CD4-positive, alpha-beta T cell (primary cell): ENCODE data around the gene CDT1. TPM values are rescaled to one million over a fixed set of nuclear protein-coding genes. Genes with fewer than 3 reads are reported as not detected.

Source experiments
- ATAC-seq: fragments of 200-7000 bp; cut with Tn5 transposase; one replicate; pipeline ENCODE4 v1.10.0; 2022; ENCODE audit warnings: mild to moderate bottlenecking; ENCODE audit not compliant: poor library complexity
- CTCF ChIA-PET: fragments of 350-600 bp; sonication (Branson Sonifier 250); formaldehyde crosslinking; loops from one replicate; lab custom pipeline; 2021; ENCODE audit warnings: antibody characterized with exemption, inconsistent platforms; lab: Charles Lee
- POLR2A ChIA-PET: fragments of 350-600 bp; sonication (Branson Sonifier 250); formaldehyde crosslinking; loops from one replicate; lab custom pipeline; 2021; ENCODE audit warnings: antibody characterized with exemption, inconsistent platforms; lab: Charles Lee
- DNase-seq, 14 experiments: peaks; one replicate each; pipeline ENCODE4 v3.0.0-alpha.2; 2013 to 2020; ENCODE audit warnings: mixed read lengths in 2 of 14
- H3K27ac ChIP-seq, 2 donors: one replicate each; pipeline versions ENCODE4 v1.5.1 to v1.7.0; 2013; ENCODE audit warnings: low read length in 2 of 2, low read depth in 1 of 2, mild to moderate bottlenecking in 1 of 2
- H3K27me3 ChIP-seq, 2 experiments: 1 replicate in 1 of 2; 2 replicates in 1 of 2; pipeline versions ENCODE4 v1.6.1 to v1.7.0; 2013; ENCODE audit warnings: low read length in 2 of 2, control low read depth in 1 of 2, mild to moderate bottlenecking in 1 of 2, moderate library complexity in 1 of 2; ENCODE audit not compliant: insufficient read depth in 2 of 2, control insufficient read depth in 1 of 2
- H3K36me3 ChIP-seq: one replicate; pipeline ENCODE4 v1.6.1; 2013; ENCODE audit warnings: low read length, control low read depth; ENCODE audit not compliant: insufficient read depth
- H3K4me1 ChIP-seq: one replicate; pipeline ENCODE4 v1.6.1; 2013; ENCODE audit warnings: low read length, control low read depth; ENCODE audit not compliant: insufficient read depth
- H3K4me3 ChIP-seq: one replicate; pipeline ENCODE4 v1.5.1; 2013; ENCODE audit warnings: mild to moderate bottlenecking, low read length, moderate library complexity
- H3K9me3 ChIP-seq, 2 experiments: 1 replicate in 1 of 2; 2 replicates in 1 of 2; pipeline versions ENCODE4 v1.6.1 to v1.7.0; 2013; ENCODE audit warnings: low read length in 2 of 2, mild to moderate bottlenecking in 2 of 2, control low read depth in 1 of 2, moderate library complexity in 1 of 2; ENCODE audit not compliant: control insufficient read depth in 1 of 2, insufficient read depth in 1 of 2
- H3K27ac Mint-ChIP-seq: one replicate; pipeline ENCODE4 v1.8.0; 2020; ENCODE audit warnings: mixed read lengths
- H3K27me3 Mint-ChIP-seq: one replicate; pipeline ENCODE4 v1.8.0; 2021; ENCODE audit warnings: mixed read lengths
- H3K36me3 Mint-ChIP-seq: one replicate; pipeline ENCODE4 v1.8.0; 2021; ENCODE audit warnings: low read depth, mixed read lengths
- H3K4me1 Mint-ChIP-seq: one replicate; pipeline ENCODE4 v1.8.0; 2021; ENCODE audit warnings: low read depth, mixed read lengths
- H3K4me3 Mint-ChIP-seq: one replicate; pipeline ENCODE4 v1.8.0; 2020; ENCODE audit warnings: mild to moderate bottlenecking, mixed read lengths
- H3K9me3 Mint-ChIP-seq: one replicate; pipeline ENCODE4 v1.8.0; 2020; ENCODE audit warnings: mixed read lengths
- intact Hi-C, 2 experiments: fragments of 100-400 bp; cut with DNase I in 1 of 2; cut with micrococcal nuclease in 1 of 2; formaldehyde crosslinking; loops; one replicate each; pipeline versions ENCODE4 v1.15.1 to v1.9.0; 2023 to 2025; cut with DNase I, micrococcal nuclease
- total RNA-seq, 174 experiments: library from RNA in 2 of 174; stranded (reverse) in 2 of 174; gene quantifications; one replicate each; pipeline ENCODE4 v1.2.3 and lab custom pipeline; 2021 to 2026
- TF ChIP-seq, protein P1 (sequence below): fragments of 200-600 bp; IDR thresholded peaks from one replicate; pipeline ENCODE4 v1.8.0; 2022; ENCODE audit warnings: antibody characterized with exemption, mild to moderate bottlenecking

Gene CDT1
- total RNA-seq, 2 experiments from 2014 or later, result 0.47 to 1.0 TPM

DNA sequence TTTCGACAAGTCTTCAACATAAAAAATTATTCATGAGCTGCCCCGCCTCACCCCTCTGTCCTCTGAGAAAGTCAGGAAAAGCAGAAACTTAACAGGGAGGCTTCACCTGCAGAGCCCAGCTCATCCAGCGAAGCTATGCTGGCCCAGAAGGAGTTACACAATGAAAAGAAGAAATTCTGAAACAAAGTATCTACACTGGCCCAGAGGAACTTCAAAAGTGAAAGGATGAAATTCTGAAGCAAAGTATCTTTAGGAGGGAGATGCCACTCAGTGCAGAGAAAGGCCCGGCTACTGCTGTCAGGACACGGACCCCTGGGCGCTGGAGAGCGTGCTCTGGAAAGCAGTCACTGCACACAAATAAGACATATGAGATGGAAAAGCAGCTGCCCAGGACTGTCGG is 51.6 kb downstream of the CDT1 start:
- peak overlapping the region; percentile 42 for H3K27ac Mint-ChIP-seq
- TF ChIP-seq, protein P1, sequence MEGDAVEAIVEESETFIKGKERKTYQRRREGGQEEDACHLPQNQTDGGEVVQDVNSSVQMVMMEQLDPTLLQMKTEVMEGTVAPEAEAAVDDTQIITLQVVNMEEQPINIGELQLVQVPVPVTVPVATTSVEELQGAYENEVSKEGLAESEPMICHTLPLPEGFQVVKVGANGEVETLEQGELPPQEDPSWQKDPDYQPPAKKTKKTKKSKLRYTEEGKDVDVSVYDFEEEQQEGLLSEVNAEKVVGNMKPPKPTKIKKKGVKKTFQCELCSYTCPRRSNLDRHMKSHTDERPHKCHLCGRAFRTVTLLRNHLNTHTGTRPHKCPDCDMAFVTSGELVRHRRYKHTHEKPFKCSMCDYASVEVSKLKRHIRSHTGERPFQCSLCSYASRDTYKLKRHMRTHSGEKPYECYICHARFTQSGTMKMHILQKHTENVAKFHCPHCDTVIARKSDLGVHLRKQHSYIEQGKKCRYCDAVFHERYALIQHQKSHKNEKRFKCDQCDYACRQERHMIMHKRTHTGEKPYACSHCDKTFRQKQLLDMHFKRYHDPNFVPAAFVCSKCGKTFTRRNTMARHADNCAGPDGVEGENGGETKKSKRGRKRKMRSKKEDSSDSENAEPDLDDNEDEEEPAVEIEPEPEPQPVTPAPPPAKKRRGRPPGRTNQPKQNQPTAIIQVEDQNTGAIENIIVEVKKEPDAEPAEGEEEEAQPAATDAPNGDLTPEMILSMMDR, result no peak
- H3K4me3 Mint-ChIP-seq, result peak overlapping the region; percentile 77
- Histone ChIP-seq H3K36me3 (peaks cover 25% of the 10 kb centered on the region), H3K9me3 (no peaks in the 10 kb centered on the region), H3K4me1 (peaks cover 47% of the 10 kb centered on the region), H3K27me3 (no peaks in the 10 kb centered on the region), H3K27ac (peak overlapping the region in 1 of 2 donors; percentile 22), H3K4me3 (no peak overlapping the region)
- peaks cover 28% of the 10 kb centered on the region for H3K36me3 Mint-ChIP-seq
- H3K4me1 Mint-ChIP-seq, result peaks cover 27% of the 10 kb centered on the region
- ChIA-PET CTCF (no interaction called here), POLR2A (interaction anchor here (0.5 to 3.9 kb wide), 3 partner anchors 25 to 74 kb away, joined by 3 to 67 read pairs (median 4); partner anchors contain the start of gene APRT)
- H3K27me3 Mint-ChIP-seq, result peaks cover 3% of the 10 kb centered on the region
- ATAC-seq (no peak), DNase-seq (peak in 1 of 14 experiments; percentile 19)
- intact Hi-C loops, result loop anchor here in 1 of 2 experiments (5.0 kb wide), 6 partner anchors 118 to 802 kb away; partner anchors contain the start of genes CHMP1A, SPATA33, ZFPM1 and ZNF778
- no peaks in the 10 kb centered on the region for H3K9me3 Mint-ChIP-seq

DNA sequence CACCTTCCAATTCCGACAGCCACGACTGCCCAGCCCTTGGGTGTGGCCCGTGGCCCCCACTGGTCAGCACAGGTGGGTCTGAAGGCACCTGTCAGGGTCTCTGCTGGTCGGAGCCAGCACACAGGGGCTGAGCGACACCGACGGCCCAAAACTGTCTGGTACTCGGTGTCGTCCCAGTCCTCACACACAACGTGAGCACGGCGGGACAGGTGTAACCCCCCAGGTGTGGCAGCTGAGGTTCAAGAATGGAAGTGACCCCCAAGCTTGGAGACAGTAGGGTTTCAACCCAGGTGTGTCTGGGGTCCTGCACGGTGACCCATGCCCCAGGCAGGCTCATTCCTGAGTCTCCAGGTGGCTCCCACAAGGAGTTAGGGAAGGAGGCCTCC is 52.1 kb downstream of the CDT1 start:
- TF ChIP-seq, protein P1, result no peak
- Mint-ChIP-seq H3K4me3 (peak overlapping the region; percentile 80), H3K27ac (peak overlapping the region; percentile 42), H3K9me3 (no peaks in the 10 kb centered on the region), H3K36me3 (peaks cover 31% of the 10 kb centered on the region), H3K4me1 (peaks cover 27% of the 10 kb centered on the region), H3K27me3 (peaks cover 3% of the 10 kb centered on the region)
- intact Hi-C loops, result loop anchor here (2.0 to 5.0 kb wide), 10 partner anchors 111 to 802 kb away; partner anchors contain the start of genes ZNF778 (in 2 of the 2), CHMP1A (in 1 of the 2), SPATA33 (in 1 of the 2) and ZFPM1 (in 1 of the 2)
- ATAC-seq (no peak), DNase-seq (peak in 2 of 14 experiments; percentile 20 to 45)
- Histone ChIP-seq H3K4me1 (peaks cover 47% of the 10 kb centered on the region), H3K27ac (peak overlapping the region; percentile 22 to 26), H3K4me3 (peak overlapping the region; percentile 38), H3K9me3 (no peaks in the 10 kb centered on the region), H3K36me3 (peaks cover 28% of the 10 kb centered on the region), H3K27me3 (no peaks in the 10 kb centered on the region)
- ChIA-PET CTCF (no interaction called here), POLR2A (interaction anchor here (0.5 to 3.9 kb wide), 3 partner anchors 25 to 75 kb away, joined by 3 to 67 read pairs (median 4); partner anchors contain the start of gene APRT)

DNA sequence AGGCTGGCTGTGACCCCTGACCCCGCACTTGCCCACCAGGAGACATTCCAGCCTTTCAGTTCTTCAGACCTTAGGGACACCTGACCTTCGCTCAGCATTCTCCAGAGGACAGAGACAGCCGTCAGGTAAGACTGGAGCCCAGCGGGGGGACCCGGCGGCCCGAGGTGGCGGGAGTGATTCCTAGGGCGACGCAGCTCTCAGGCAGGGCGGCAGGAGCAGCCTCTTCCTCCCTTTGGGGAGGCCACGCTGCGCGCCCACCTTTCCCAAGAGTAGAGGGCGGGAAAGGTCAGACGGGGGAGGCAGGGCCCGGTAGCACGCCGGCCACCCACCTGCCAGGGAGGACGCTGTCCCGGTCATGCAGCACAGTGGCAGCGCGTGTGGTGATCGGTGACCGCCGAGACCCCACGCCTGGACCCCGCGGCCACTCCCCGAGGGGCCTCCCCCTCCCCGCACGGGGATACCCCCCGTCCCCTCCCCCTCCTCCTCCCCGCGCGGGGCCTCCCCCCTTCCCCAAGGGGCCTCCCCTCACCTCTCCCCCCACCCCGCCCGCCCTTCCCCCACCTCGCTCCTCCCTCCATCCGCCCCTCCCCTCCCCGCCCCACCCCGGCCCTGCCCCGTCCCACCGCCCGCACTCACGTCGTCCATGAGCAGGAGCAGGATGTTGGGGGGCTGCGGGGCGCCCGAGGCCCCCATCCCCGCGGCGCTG is 52.7 kb downstream of the CDT1 start:
- H3K4me3 ChIP-seq, result peak overlapping the region; percentile 100
- no peaks in the 10 kb centered on the region for H3K9me3 ChIP-seq
- TF ChIP-seq, protein P1, result no peak
- DNase-seq (peak in 3 of 14 experiments; percentile 9 to 19 (median 12)), ATAC-seq (peak; percentile 45)
- H3K4me3 Mint-ChIP-seq, result peak overlapping the region; percentile 80
- peaks cover 47% of the 10 kb centered on the region for H3K4me1 ChIP-seq
- no peaks in the 10 kb centered on the region for H3K27me3 ChIP-seq
- peaks cover 37% of the 10 kb centered on the region for H3K36me3 Mint-ChIP-seq
- peak overlapping the region; percentile 42 for H3K27ac Mint-ChIP-seq
- peaks cover 3% of the 10 kb centered on the region for H3K27me3 Mint-ChIP-seq
- POLR2A ChIA-PET, result interaction anchor here (0.7 to 3.9 kb wide), 13 partner anchors 11 to 361 kb away, joined by 3 to 67 read pairs (median 8); partner anchors contain the start of genes ACSF3, APRT, CDH15 and ZNF778
- H3K27ac ChIP-seq, result peak overlapping the region in 1 of 2 donors; percentile 69
- intact Hi-C loops, result loop anchor here (2.0 to 5.0 kb wide), 10 partner anchors 111 to 801 kb away; partner anchors contain the start of genes ZNF778 (in 2 of the 2), CHMP1A (in 1 of the 2), SPATA33 (in 1 of the 2) and ZFPM1 (in 1 of the 2)
- peaks cover 27% of the 10 kb centered on the region for H3K4me1 Mint-ChIP-seq
- CTCF ChIA-PET, result interaction anchor here (1.6 to 2.6 kb wide), 4 partner anchors 44 to 286 kb away, joined by 5 to 19 read pairs (median 10); partner anchors contain the start of genes APRT and ZC3H18
- H3K36me3 ChIP-seq, result peaks cover 30% of the 10 kb centered on the region
- H3K9me3 Mint-ChIP-seq, result no peaks in the 10 kb centered on the region
